ENCODE results near the gene TAF8.

GRCh38 chr6:42075159-42075838 lies 25.0 kb downstream of the TAF8 start:
- TF ChIP-seq ARNTL (CRISPR knock-in tag; IDR thresholded peaks at IDR 0.05; ENCODE audit: borderline replicate concordance, low read depth) (no peak), ZFP3 (CRISPR knock-in tag; IDR thresholded peaks at IDR 0.05) (no peak), ZFP30 (CRISPR knock-in tag; IDR thresholded peaks at IDR 0.05) (no peak), ZNF8 (CRISPR knock-in tag; IDR thresholded peaks at IDR 0.05) (no peak)
